ENCODE measurements around the gene FBXW4.

The FBXW4 gene

DNA sequence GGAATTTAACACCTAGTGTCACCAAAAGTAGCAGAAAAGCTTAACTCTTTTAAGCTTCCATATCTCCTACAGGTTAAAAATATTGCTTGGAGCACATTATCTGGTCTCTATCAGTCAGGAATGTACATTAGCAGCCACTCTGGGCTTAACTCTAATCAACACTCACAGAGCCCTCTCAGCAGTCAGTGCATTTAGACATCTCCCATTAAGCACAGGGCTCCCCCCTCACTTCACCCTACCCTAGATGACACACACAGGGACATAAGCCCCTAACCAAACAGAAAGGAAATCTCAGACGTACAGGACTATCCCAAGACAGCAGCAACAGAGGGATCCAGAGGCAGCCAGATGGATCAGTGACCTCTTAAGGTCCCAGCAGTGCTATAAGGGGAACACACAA is 26.4 kb downstream of the FBXW4 start (continued):
- TF ChIP-seq, protein P1, sequence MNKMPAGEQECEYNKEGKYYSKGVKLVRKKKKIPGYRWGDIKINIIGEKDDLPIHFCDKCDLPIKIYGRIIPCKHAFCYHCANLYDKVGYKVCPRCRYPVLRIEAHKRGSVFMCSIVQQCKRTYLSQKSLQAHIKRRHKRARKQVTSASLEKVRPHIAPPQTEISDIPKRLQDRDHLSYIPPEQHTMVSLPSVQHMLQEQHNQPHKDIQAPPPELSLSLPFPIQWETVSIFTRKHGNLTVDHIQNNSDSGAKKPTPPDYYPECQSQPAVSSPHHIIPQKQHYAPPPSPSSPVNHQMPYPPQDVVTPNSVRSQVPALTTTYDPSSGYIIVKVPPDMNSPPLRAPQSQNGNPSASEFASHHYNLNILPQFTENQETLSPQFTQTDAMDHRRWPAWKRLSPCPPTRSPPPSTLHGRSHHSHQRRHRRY (tag by site-specific recombination; IDR thresholded peaks at IDR 0.05): no peak
- no peak for TF ChIP-seq ZFP3 (tag by site-specific recombination; IDR thresholded peaks at IDR 0.05; ENCODE audit: low read depth)
- TF ChIP-seq TRIM28 (IDR thresholded peaks at IDR 0.05; ENCODE audit: borderline replicate concordance, low read length): no peak
- TF ChIP-seq, protein P2, sequence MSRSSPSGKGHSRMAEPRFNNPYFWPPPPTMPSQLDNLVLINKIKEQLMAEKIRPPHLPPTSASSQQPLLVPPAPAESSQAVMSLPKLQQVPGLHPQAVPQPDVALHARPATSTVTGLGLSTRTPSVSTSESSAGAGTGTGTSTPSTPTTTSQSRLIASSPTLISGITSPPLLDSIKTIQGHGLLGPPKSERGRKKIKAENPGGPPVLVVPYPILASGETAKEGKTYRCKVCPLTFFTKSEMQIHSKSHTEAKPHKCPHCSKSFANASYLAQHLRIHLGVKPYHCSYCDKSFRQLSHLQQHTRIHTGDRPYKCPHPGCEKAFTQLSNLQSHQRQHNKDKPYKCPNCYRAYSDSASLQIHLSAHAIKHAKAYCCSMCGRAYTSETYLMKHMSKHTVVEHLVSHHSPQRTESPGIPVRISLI (tag by site-specific recombination; IDR thresholded peaks at IDR 0.05): no peak
- no peak for TF ChIP-seq SP7 (tag by site-specific recombination; IDR thresholded peaks at IDR 0.05)
- no peak for TF ChIP-seq ZNF48 (tag by site-specific recombination; IDR thresholded peaks at IDR 0.05)
- no peak for TF ChIP-seq ZNF394 (tag by site-specific recombination; IDR thresholded peaks at IDR 0.05; ENCODE audit: borderline replicate concordance)
- TF ChIP-seq ZNF121 (tag by site-specific recombination; IDR thresholded peaks at IDR 0.05): no peak
- TF ChIP-seq ZNF274 (IDR thresholded peaks at IDR 0.05; ENCODE audit: low read length): no peak
- TF ChIP-seq ZNF274 (tag by site-specific recombination; IDR thresholded peaks at IDR 0.05; ENCODE audit: borderline replicate concordance): no peak
- no peak for TF ChIP-seq ZNF785 (tag by site-specific recombination; IDR thresholded peaks at IDR 0.05)
- no peak for TF ChIP-seq ZNF155 (tag by site-specific recombination; IDR thresholded peaks at IDR 0.05)
- no peak for TF ChIP-seq ZBTB7A (tag by site-specific recombination; IDR thresholded peaks at IDR 0.05; ENCODE audit: low read depth)

DNA sequence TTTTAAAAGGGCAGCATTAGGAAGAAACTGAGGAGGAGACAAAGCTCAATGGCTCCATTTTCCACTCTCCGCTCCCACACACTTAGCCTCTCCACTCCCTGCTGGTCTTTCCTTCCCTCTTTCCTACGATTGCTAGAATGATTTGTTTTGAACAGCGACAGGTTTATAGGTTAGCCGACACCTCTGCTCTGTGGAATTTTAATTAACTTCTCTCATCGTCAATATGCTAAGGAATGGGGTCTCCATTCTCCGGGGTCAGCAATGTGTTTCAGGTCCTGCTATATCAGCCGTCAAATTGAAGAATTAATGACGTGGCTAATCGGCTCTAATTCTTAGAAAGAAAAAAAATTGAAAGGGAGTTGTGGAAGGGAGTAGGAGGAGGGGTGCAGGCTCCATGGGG is 28.9 kb downstream of the FBXW4 start:
- Histone ChIP-seq H3K27ac (ENCODE audit: extremely low read depth, low read depth, low read length) (no peak overlapping the region), H3K9me3 (ENCODE audit: control insufficient read depth, insufficient read depth, low read depth, low read length) (no peaks in the 10 kb centered on the region), H3K4me1 (ENCODE audit: control insufficient read depth, insufficient read depth, low read length) (peaks cover 5% of the 10 kb centered on the region; the same call in 1 of the 2 replicates), H3K4me3 (ENCODE audit: low read depth, low read length) (no peak overlapping the region), H3K36me3 (ENCODE audit: control insufficient read depth in 2 of 2, insufficient read depth in 1 of 2, low read length in 2 of 2) (peaks cover 0 to 68% of the 10 kb centered on the region in 2 experiments)
- ChIA-PET CTCF (interaction anchor here (0.8 to 1.3 kb wide), 2 partner anchors 8 to 9 kb away, joined by 3 read pairs; no protein-coding TSS in a partner anchor), POLR2A (no interaction called here)
- TF ChIP-seq, protein P3, sequence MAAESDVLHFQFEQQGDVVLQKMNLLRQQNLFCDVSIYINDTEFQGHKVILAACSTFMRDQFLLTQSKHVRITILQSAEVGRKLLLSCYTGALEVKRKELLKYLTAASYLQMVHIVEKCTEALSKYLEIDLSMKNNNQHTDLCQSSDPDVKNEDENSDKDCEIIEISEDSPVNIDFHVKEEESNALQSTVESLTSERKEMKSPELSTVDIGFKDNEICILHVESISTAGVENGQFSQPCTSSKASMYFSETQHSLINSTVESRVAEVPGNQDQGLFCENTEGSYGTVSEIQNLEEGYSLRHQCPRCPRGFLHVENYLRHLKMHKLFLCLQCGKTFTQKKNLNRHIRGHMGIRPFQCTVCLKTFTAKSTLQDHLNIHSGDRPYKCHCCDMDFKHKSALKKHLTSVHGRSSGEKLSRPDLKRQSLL (tag by site-specific recombination; IDR thresholded peaks at IDR 0.05): no peak
- TF ChIP-seq, protein P4, sequence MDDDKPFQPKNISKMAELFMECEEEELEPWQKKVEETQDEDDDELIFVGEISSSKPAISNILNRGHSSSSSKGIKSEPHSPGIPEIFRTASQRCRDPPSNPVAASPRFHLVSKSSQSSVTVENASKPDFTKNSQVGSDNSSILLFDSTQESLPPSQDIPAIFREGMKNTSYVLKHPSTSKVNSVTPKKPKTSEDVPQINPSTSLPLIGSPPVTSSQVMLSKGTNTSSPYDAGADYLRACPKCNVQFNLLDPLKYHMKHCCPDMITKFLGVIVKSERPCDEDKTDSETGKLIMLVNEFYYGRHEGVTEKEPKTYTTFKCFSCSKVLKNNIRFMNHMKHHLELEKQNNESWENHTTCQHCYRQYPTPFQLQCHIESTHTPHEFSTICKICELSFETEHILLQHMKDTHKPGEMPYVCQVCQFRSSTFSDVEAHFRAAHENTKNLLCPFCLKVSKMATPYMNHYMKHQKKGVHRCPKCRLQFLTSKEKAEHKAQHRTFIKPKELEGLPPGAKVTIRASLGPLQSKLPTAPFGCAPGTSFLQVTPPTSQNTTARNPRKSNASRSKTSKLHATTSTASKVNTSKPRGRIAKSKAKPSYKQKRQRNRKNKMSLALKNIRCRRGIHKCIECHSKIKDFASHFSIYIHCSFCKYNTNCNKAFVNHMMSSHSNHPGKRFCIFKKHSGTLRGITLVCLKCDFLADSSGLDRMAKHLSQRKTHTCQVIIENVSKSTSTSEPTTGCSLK (tag by site-specific recombination; IDR thresholded peaks at IDR 0.05): no peak
- TF ChIP-seq ZFHX2 (tag by site-specific recombination; conservative IDR thresholded peaks at IDR 0.05) (peak; percentile 47), ZNF175 (tag by site-specific recombination; IDR thresholded peaks at IDR 0.05) (no peak), EGR2 (tag by site-specific recombination; IDR thresholded peaks at IDR 0.05; ENCODE audit: low read depth) (peak; percentile 53)
- TF ChIP-seq, protein P5, sequence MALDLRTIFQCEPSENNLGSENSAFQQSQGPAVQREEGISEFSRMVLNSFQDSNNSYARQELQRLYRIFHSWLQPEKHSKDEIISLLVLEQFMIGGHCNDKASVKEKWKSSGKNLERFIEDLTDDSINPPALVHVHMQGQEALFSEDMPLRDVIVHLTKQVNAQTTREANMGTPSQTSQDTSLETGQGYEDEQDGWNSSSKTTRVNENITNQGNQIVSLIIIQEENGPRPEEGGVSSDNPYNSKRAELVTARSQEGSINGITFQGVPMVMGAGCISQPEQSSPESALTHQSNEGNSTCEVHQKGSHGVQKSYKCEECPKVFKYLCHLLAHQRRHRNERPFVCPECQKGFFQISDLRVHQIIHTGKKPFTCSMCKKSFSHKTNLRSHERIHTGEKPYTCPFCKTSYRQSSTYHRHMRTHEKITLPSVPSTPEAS (tag by site-specific recombination; IDR thresholded peaks at IDR 0.05): no peak
